ENCODE data around the gene ITGA1.

ITGA1 gene

DNA sequence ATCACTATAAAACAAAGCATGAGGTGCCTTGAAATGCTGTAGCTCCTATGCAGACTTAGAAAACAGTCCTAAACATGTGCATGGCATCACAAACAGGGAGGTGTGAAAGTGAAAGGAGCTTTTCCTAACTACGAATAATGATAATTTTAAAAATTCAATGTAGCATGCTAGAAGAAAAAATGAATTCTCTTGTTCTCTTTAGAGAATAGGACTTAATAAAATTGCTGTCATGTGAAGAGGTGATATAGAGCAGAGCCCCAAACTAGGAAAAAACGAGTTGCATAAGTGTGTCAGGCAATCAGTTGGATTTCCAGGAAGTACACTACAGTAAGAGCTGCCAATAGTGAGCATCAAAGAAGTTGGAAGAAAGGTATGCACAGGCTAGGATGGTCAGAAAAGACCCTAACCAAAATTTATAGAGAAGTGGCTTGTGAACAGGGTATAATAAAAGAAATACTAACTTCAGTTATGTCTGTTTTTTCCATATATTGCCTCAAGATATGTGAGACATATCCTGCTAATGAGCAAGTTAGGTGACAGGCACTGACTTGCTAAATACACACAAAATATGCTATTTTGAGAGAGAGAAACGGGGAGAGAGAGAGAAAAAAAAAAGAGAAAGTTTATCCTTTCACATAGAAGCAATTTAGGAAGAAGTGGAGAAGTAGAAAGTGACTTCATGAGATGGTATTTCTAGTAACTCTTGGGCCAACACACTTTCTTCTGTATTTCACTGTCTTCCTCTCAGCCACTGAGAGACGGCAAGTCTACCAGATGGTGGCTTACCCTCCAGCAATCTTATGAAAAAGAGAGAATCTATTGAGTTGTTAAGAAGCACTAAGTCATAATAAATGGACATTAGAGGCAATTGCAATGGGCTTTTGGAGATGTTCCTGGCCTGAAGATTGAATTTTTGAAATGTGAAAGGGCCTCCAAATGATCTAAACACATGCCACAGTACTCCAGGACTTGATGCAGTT is 219.5 kb downstream of the ITGA1 start:
- Histone ChIP-seq H3K36me3 (ENCODE audit: control insufficient read depth, low read depth, low read length) (no peaks in the 10 kb centered on the region), H3K4me1 (ENCODE audit: control insufficient read depth, low read depth, low read length) (no peaks in the 10 kb centered on the region), H3K9me3 (ENCODE audit: control insufficient read depth, low read depth, low read length) (no peaks in the 10 kb centered on the region), H3K27me3 (ENCODE audit: control insufficient read depth, insufficient read depth, low read length) (no peaks in the 10 kb centered on the region), H3K9ac (ENCODE audit: low read length) (no peak overlapping the region), H3K4me3 (ENCODE audit: low read length) (no peak overlapping the region), H3K27ac (ENCODE audit: low read length) (no peak overlapping the region)

DNA sequence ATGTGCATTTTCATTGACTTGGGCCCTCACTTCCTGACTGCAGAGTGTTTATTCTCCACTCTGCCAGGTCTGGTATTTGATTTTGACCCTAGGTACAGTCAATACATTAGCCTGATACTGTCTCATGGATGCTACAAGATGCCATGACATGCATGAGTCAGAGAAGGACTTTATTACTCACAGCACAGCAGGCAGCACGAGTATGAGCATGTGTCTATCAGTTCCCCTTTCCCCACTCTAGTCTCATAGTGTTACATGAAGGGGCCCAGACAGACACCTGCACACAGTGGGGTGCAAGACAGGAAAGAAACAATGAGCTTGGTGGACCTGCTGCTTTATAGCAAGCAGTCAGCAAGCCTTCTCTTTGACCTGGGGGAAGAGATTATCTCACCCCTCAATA is 221.0 kb downstream of the ITGA1 start:
- Histone ChIP-seq H3K27me3 (ENCODE audit: control insufficient read depth, insufficient read depth, low read length) (no peaks in the 10 kb centered on the region), H3K9ac (ENCODE audit: low read length) (no peak overlapping the region), H3K4me3 (ENCODE audit: low read length) (no peak overlapping the region), H3K4me1 (ENCODE audit: control insufficient read depth, low read depth, low read length) (no peaks in the 10 kb centered on the region), H3K36me3 (ENCODE audit: control insufficient read depth, low read depth, low read length) (no peaks in the 10 kb centered on the region), H3K27ac (ENCODE audit: low read length) (no peak overlapping the region), H3K9me3 (ENCODE audit: control insufficient read depth, low read depth, low read length) (no peaks in the 10 kb centered on the region)
